Measurements from ENCODE around the gene SYCE1.

SYCE1 gene

GRCh38 chr10:133559216-133559615, 6.2 kb downstream of the SYCE1 start:
- Histone ChIP-seq H2BK12ac (ENCODE audit: low read length in 2 of 2) (no peak overlapping the region), H3K9ac (ENCODE audit: low read length) (no peak overlapping the region), H3K27me3 (ENCODE audit: control insufficient read depth in 1 of 2, insufficient read depth in 1 of 2, low read length in 2 of 2) (peaks cover 6 to 34% of the 10 kb centered on the region in 2 experiments), H4K91ac (ENCODE audit: low read length) (no peak overlapping the region), H2BK5ac (ENCODE audit: low read depth, low read length, poor library complexity, severe bottlenecking) (no peak overlapping the region), H3K36me3 (ENCODE audit: control insufficient read depth in 1 of 2, insufficient read depth in 2 of 2, low read depth in 1 of 2, low read length in 2 of 2) (no peaks in the 10 kb centered on the region), H2AK5ac (ENCODE audit: low read length, severe bottlenecking) (no peak overlapping the region), H3K9me3 (ENCODE audit: control insufficient read depth, low read length) (no peaks in the 10 kb centered on the region), H2BK15ac (ENCODE audit: low read depth, poor library complexity, severe bottlenecking) (no peak overlapping the region), H3K4me3 (ENCODE audit: insufficient read depth in 1 of 2, low read depth in 1 of 2, low read length in 2 of 2) (no peak overlapping the region), H4K8ac (ENCODE audit: low read length) (no peak overlapping the region), H3K14ac (ENCODE audit: low read length in 2 of 2) (no peak overlapping the region), H2AFZ (ENCODE audit: low read depth, low read length) (no peak overlapping the region), H3K79me1 (replicated peaks; ENCODE audit: low read length, poor library complexity, severe bottlenecking) (no peaks in the 10 kb centered on the region), H3K27ac (ENCODE audit: low read length, poor library complexity, severe bottlenecking) (no peak overlapping the region), H3K4me2 (ENCODE audit: low read length, poor library complexity, severe bottlenecking) (no peak overlapping the region), H3K4me1 (ENCODE audit: control insufficient read depth, insufficient read depth, low read depth, low read length) (no peaks in the 10 kb centered on the region), H3K4ac (ENCODE audit: low read depth in 1 of 2, low read length in 2 of 2) (no peak overlapping the region), H3K18ac (ENCODE audit: low read depth in 1 of 2, low read length in 2 of 2) (no peak overlapping the region), H3K23ac (ENCODE audit: low read length in 2 of 2) (no peak overlapping the region), H2BK120ac (ENCODE audit: low read depth, low read length) (no peak overlapping the region)
- DNase-seq, result no peak
- WGBS, result 76% methylated on average over 11 of the region's 11 CpGs

- 35% methylated on average over 3 of the region's 3 CpGs for WGBS
- no peak overlapping the region for H4K91ac ChIP-seq (ENCODE audit: low read length)
Observed at GRCh38 chr10:133557381-133557780, 8.0 kb downstream of the SYCE1 start.

DNA sequence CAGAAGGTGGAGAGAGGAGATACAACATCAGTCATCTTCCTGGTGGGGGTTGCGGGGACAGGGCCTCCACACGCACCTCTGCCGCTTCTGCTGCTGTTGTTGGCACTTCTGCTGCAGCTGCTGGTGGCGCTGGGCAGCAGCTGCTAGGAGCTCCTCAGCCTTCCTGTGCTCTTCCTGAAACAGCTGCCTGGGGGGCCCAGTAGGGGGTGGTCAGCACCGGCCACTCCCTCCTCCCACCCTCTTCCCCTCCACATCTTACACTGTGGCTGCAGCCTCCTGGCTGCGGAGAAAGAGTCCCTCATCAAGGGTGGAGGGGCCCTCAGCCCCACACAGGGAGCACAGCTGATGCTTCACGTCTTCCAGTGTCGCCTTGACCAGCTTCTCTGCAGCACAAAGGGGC, 9.9 kb downstream of the SYCE1 start:
- H3K79me1 ChIP-seq (replicated peaks; ENCODE audit: low read length, poor library complexity, severe bottlenecking), result no peaks in the 10 kb centered on the region
- no peak overlapping the region for H4K8ac ChIP-seq (ENCODE audit: low read length)
- no peak overlapping the region for H2AFZ ChIP-seq (ENCODE audit: low read depth, low read length)
- H2BK120ac ChIP-seq (ENCODE audit: low read depth, low read length), result no peak overlapping the region
- H2BK5ac ChIP-seq (ENCODE audit: low read depth, low read length, poor library complexity, severe bottlenecking), result no peak overlapping the region
- H3K9ac ChIP-seq (ENCODE audit: low read length), result no peak overlapping the region
- no peaks in the 10 kb centered on the region for H3K4me1 ChIP-seq (ENCODE audit: control insufficient read depth, insufficient read depth, low read depth, low read length)
- no peak overlapping the region for H3K14ac ChIP-seq (ENCODE audit: low read length in 2 of 2)
- H3K4me3 ChIP-seq (ENCODE audit: insufficient read depth in 1 of 2, low read depth in 1 of 2, low read length in 2 of 2), result no peak overlapping the region
- H2BK15ac ChIP-seq (ENCODE audit: low read depth, poor library complexity, severe bottlenecking), result no peak overlapping the region
- no peak overlapping the region for H3K4me2 ChIP-seq (ENCODE audit: low read length, poor library complexity, severe bottlenecking)
- H3K9me3 ChIP-seq (ENCODE audit: control insufficient read depth, low read length), result no peaks in the 10 kb centered on the region
- no peak overlapping the region for H3K4ac ChIP-seq (ENCODE audit: low read depth in 1 of 2, low read length in 2 of 2)
- DNase-seq, result no peak
- no peak overlapping the region for H4K91ac ChIP-seq (ENCODE audit: low read length)
- no peak overlapping the region for H3K27ac ChIP-seq (ENCODE audit: low read length, poor library complexity, severe bottlenecking)
- H2BK12ac ChIP-seq (ENCODE audit: low read length in 2 of 2), result no peak overlapping the region
- 67% methylated on average over 8 of the region's 8 CpGs for WGBS
- H3K18ac ChIP-seq (ENCODE audit: low read depth in 1 of 2, low read length in 2 of 2), result no peak overlapping the region
- no peak overlapping the region for H3K23ac ChIP-seq (ENCODE audit: low read length in 2 of 2)
- peaks cover 6 to 34% of the 10 kb centered on the region in 2 experiments for H3K27me3 ChIP-seq (ENCODE audit: control insufficient read depth in 1 of 2, insufficient read depth in 1 of 2, low read length in 2 of 2)
- H2AK5ac ChIP-seq (ENCODE audit: low read length, severe bottlenecking), result no peak overlapping the region
- no peaks in the 10 kb centered on the region for H3K36me3 ChIP-seq (ENCODE audit: control insufficient read depth in 1 of 2, insufficient read depth in 2 of 2, low read depth in 1 of 2, low read length in 2 of 2)

More at GRCh38 chr10:133557381-133557780, 8.0 kb downstream of the SYCE1 start:
- Histone ChIP-seq H2BK120ac (ENCODE audit: low read depth, low read length) (no peak overlapping the region), H3K36me3 (ENCODE audit: control insufficient read depth in 1 of 2, insufficient read depth in 2 of 2, low read depth in 1 of 2, low read length in 2 of 2) (no peaks in the 10 kb centered on the region), H3K79me1 (replicated peaks; ENCODE audit: low read length, poor library complexity, severe bottlenecking) (no peaks in the 10 kb centered on the region), H3K9ac (ENCODE audit: low read length) (no peak overlapping the region), H3K23ac (ENCODE audit: low read length in 2 of 2) (no peak overlapping the region), H3K14ac (ENCODE audit: low read length in 2 of 2) (no peak overlapping the region), H3K4me2 (ENCODE audit: low read length, poor library complexity, severe bottlenecking) (no peak overlapping the region), H3K18ac (ENCODE audit: low read depth in 1 of 2, low read length in 2 of 2) (no peak overlapping the region), H2AK5ac (ENCODE audit: low read length, severe bottlenecking) (no peak overlapping the region), H2BK12ac (ENCODE audit: low read length in 2 of 2) (no peak overlapping the region), H2BK5ac (ENCODE audit: low read depth, low read length, poor library complexity, severe bottlenecking) (no peak overlapping the region), H3K27ac (ENCODE audit: low read length, poor library complexity, severe bottlenecking) (no peak overlapping the region), H3K9me3 (ENCODE audit: control insufficient read depth, low read length) (no peaks in the 10 kb centered on the region), H3K27me3 (ENCODE audit: control insufficient read depth in 1 of 2, insufficient read depth in 1 of 2, low read length in 2 of 2) (peaks cover 6 to 34% of the 10 kb centered on the region in 2 experiments), H4K8ac (ENCODE audit: low read length) (no peak overlapping the region), H2BK15ac (ENCODE audit: low read depth, poor library complexity, severe bottlenecking) (no peak overlapping the region), H3K4ac (ENCODE audit: low read depth in 1 of 2, low read length in 2 of 2) (no peak overlapping the region), H3K4me1 (ENCODE audit: control insufficient read depth, insufficient read depth, low read depth, low read length) (no peaks in the 10 kb centered on the region), H3K4me3 (ENCODE audit: insufficient read depth in 1 of 2, low read depth in 1 of 2, low read length in 2 of 2) (no peak overlapping the region), H2AFZ (ENCODE audit: low read depth, low read length) (no peak overlapping the region)
- no peak for DNase-seq

DNA sequence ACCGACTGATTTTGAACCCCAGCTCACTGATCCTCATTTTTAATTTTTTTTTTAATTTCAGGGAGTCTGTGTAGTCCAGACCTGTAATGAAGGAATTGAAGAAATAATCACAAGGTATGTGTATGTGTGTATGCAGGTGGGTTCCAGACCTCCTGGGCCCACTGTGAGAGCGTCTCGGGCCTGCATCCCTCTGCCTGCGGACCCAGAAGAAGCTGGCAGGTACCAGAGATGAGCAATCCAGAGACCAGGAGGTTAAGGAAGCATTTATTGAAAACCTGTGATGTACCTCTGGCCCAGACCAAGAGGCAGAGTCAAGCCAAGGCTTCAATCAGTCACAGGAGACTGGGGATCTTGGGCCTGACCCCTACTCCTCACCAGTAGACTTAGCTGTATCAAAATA, 10.8 kb downstream of the SYCE1 start:
- Histone ChIP-seq H3K4me3 (ENCODE audit: insufficient read depth in 1 of 2, low read depth in 1 of 2, low read length in 2 of 2) (no peak overlapping the region), H2BK5ac (ENCODE audit: low read depth, low read length, poor library complexity, severe bottlenecking) (no peak overlapping the region), H2AFZ (ENCODE audit: low read depth, low read length) (no peak overlapping the region), H3K23ac (ENCODE audit: low read length in 2 of 2) (no peak overlapping the region), H4K91ac (ENCODE audit: low read length) (no peak overlapping the region), H4K8ac (ENCODE audit: low read length) (no peak overlapping the region), H2AK5ac (ENCODE audit: low read length, severe bottlenecking) (no peak overlapping the region), H3K4me2 (ENCODE audit: low read length, poor library complexity, severe bottlenecking) (no peak overlapping the region), H2BK12ac (ENCODE audit: low read length in 2 of 2) (no peak overlapping the region), H3K9ac (ENCODE audit: low read length) (no peak overlapping the region), H3K18ac (ENCODE audit: low read depth in 1 of 2, low read length in 2 of 2) (no peak overlapping the region), H2BK120ac (ENCODE audit: low read depth, low read length) (no peak overlapping the region), H3K14ac (ENCODE audit: low read length in 2 of 2) (no peak overlapping the region), H2BK15ac (ENCODE audit: low read depth, poor library complexity, severe bottlenecking) (no peak overlapping the region), H3K4me1 (ENCODE audit: control insufficient read depth, insufficient read depth, low read depth, low read length) (no peaks in the 10 kb centered on the region), H3K27me3 (ENCODE audit: control insufficient read depth in 1 of 2, insufficient read depth in 1 of 2, low read length in 2 of 2) (peaks cover 6 to 32% of the 10 kb centered on the region in 2 experiments), H3K27ac (ENCODE audit: low read length, poor library complexity, severe bottlenecking) (no peak overlapping the region), H3K9me3 (ENCODE audit: control insufficient read depth, low read length) (no peaks in the 10 kb centered on the region), H3K79me1 (replicated peaks; ENCODE audit: low read length, poor library complexity, severe bottlenecking) (no peaks in the 10 kb centered on the region), H3K36me3 (ENCODE audit: control insufficient read depth in 1 of 2, insufficient read depth in 2 of 2, low read depth in 1 of 2, low read length in 2 of 2) (no peaks in the 10 kb centered on the region), H3K4ac (ENCODE audit: low read depth in 1 of 2, low read length in 2 of 2) (no peak overlapping the region)
- no peak for DNase-seq
- 52% methylated on average over 3 of the region's 4 CpGs for WGBS
